ENCODE data around the gene CFD. TPM values are rescaled to one million over a fixed set of nuclear protein-coding genes. Genes with fewer than 3 reads are reported as not detected.

Gene CFD
- total RNA-seq, 2 experiments from 2014 or later, result 2.3 to 2.9 TPM

DNA sequence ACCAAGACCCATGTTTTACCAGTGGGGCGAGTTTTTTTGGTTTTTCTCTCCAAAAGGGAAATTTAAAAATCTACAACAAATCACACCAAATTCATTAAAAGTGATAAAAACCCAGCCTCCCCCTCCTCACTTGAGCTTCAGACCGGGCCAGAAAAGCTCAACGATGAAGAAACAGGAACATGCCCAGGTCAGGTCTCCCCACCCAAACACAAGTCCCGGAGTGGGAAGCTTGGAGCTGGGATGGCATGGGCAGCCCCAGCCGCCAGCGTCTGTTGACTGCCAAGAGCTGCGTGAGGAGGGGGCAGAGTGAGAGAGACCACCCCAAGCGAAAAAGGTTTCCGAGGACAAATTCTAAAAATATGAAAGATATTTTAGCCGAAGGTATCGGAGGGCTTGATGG is 37.5 kb downstream of the CFD start:
- no peak for DNase-seq
- Histone ChIP-seq H3K4me3 (ENCODE audit: low read length) (no peak overlapping the region), H3K36me3 (ENCODE audit: insufficient read depth, low read length) (peaks cover 48% of the 10 kb centered on the region), H3K4me1 (ENCODE audit: insufficient read depth, low read length) (peaks cover 37% of the 10 kb centered on the region), H3K27ac (ENCODE audit: low read depth in 1 of 2, low read length in 2 of 2) (no peak overlapping the region), H3K9me3 (ENCODE audit: control insufficient read depth in 1 of 2, insufficient read depth in 1 of 2, low read length in 2 of 2) (no peaks in the 10 kb centered on the region), H3K27me3 (ENCODE audit: control insufficient read depth in 1 of 2, insufficient read depth in 2 of 2, low read length in 2 of 2) (no peaks in the 10 kb centered on the region)
- H3K27me3 Mint-ChIP-seq, result peaks cover 3% of the 10 kb centered on the region
- peaks cover 55% of the 10 kb centered on the region for H3K36me3 Mint-ChIP-seq (ENCODE audit: low read depth)
- CTCF ChIA-PET, result no interaction called here
- ATAC-seq (ENCODE audit: poor library complexity), result no peak
- peak overlapping the region; percentile 98 for H3K27ac Mint-ChIP-seq
- intact Hi-C loops (cut with DNase I, micrococcal nuclease), result no loop called here
- no peaks in the 10 kb centered on the region for H3K9me3 Mint-ChIP-seq
- TF ChIP-seq, protein P1, sequence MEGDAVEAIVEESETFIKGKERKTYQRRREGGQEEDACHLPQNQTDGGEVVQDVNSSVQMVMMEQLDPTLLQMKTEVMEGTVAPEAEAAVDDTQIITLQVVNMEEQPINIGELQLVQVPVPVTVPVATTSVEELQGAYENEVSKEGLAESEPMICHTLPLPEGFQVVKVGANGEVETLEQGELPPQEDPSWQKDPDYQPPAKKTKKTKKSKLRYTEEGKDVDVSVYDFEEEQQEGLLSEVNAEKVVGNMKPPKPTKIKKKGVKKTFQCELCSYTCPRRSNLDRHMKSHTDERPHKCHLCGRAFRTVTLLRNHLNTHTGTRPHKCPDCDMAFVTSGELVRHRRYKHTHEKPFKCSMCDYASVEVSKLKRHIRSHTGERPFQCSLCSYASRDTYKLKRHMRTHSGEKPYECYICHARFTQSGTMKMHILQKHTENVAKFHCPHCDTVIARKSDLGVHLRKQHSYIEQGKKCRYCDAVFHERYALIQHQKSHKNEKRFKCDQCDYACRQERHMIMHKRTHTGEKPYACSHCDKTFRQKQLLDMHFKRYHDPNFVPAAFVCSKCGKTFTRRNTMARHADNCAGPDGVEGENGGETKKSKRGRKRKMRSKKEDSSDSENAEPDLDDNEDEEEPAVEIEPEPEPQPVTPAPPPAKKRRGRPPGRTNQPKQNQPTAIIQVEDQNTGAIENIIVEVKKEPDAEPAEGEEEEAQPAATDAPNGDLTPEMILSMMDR (IDR thresholded peaks at IDR 0.05), result no peak
- H3K4me1 Mint-ChIP-seq (ENCODE audit: low read depth), result peaks cover 33% of the 10 kb centered on the region
- no peak overlapping the region for H3K4me3 Mint-ChIP-seq
- POLR2A ChIA-PET, result interaction anchor here (0.9 to 7.0 kb wide), 4 partner anchors 9 to 24 kb away, joined by 3 to 183 read pairs (median 4); partner anchors contain the start of gene KISS1R

DNA sequence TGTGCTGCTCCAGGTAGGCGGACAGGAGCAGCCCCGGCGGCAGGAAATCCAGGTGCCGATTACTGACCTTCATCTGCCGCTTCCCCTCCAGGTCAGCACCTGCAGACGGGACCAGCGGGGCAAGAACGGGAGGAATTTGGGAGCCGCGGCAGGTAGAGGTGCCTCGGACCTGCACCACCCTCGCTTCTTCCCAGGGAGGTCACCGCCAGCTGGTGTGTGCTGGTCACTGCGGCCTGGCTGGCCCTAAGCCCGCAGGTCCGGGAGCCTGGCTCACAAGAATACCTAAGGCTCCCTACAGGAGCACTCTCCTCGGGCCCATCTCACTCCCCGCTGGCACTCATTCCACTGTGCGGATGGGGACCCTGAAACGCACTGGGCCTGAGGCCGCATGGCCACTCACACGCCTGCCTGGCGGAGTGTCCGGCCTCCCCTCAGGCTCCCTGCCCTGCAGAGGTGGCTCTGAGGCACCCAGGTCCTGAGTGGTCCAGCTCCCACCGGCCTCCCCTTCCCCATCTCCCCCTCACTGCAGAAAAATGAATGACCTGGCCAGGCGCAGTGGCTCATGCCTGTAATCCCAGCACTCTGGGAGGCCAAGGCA is 38.1 kb downstream of the CFD start:
- ChIA-PET POLR2A (interaction anchor here (0.9 to 7.0 kb wide), 4 partner anchors 9 to 23 kb away, joined by 3 to 183 read pairs (median 4); partner anchors contain the start of gene KISS1R), CTCF (no interaction called here)
- H3K27ac ChIP-seq (ENCODE audit: low read depth in 1 of 2, low read length in 2 of 2), result no peak overlapping the region
- Mint-ChIP-seq H3K27ac (no peak overlapping the region), H3K4me1 (ENCODE audit: low read depth) (peaks cover 33% of the 10 kb centered on the region), H3K27me3 (peaks cover 3% of the 10 kb centered on the region), H3K4me3 (no peak overlapping the region), H3K36me3 (ENCODE audit: low read depth) (peaks cover 59% of the 10 kb centered on the region), H3K9me3 (no peaks in the 10 kb centered on the region)
- H3K4me3 ChIP-seq (ENCODE audit: low read length), result no peak overlapping the region
- H3K36me3 ChIP-seq (ENCODE audit: insufficient read depth, low read length), result peaks cover 50% of the 10 kb centered on the region
- H3K4me1 ChIP-seq (ENCODE audit: insufficient read depth, low read length), result peaks cover 37% of the 10 kb centered on the region
- TF ChIP-seq, protein P1 (IDR thresholded peaks at IDR 0.05), result no peak
- DNase-seq, result no peak
- no peaks in the 10 kb centered on the region for H3K27me3 ChIP-seq (ENCODE audit: control insufficient read depth in 1 of 2, insufficient read depth in 2 of 2, low read length in 2 of 2)
- intact Hi-C loops (cut with DNase I, micrococcal nuclease), result no loop called here
- no peaks in the 10 kb centered on the region for H3K9me3 ChIP-seq (ENCODE audit: control insufficient read depth in 1 of 2, insufficient read depth in 1 of 2, low read length in 2 of 2)
- ATAC-seq (ENCODE audit: poor library complexity), result no peak

DNA sequence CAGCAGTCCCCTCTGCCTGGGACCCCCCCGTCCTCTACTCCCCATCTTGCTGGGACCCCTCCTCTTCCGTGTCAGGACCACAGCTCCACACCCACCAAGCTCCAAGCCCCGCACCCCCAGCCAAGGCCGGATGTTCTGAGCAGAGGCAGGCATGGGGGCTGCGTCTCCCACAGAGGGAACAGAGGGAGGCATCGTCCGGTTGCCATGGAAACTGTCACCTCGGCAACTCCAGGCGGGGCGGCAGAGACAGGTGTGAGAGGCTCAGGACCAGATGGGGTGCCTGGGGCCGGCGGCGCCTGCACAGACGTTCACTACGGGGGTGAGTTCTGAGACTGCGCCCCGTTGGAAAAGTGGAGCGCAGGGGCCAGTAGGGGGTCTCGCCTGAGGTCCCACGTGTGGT is 39.2 kb downstream of the CFD start:
- ChIA-PET CTCF (no interaction called here), POLR2A (interaction anchor here (0.6 to 7.0 kb wide), 3 partner anchors 8 to 97 kb away, joined by 3 to 183 read pairs (median 4); no protein-coding TSS in a partner anchor)
- Mint-ChIP-seq H3K4me1 (ENCODE audit: low read depth) (peaks cover 24% of the 10 kb centered on the region), H3K27me3 (no peaks in the 10 kb centered on the region), H3K9me3 (no peaks in the 10 kb centered on the region), H3K36me3 (ENCODE audit: low read depth) (peaks cover 56% of the 10 kb centered on the region), H3K4me3 (peak overlapping the region; percentile 54), H3K27ac (peak overlapping the region; percentile 69)
- Histone ChIP-seq H3K4me1 (ENCODE audit: insufficient read depth, low read length) (peaks cover 41% of the 10 kb centered on the region), H3K9me3 (ENCODE audit: control insufficient read depth in 1 of 2, insufficient read depth in 1 of 2, low read length in 2 of 2) (no peaks in the 10 kb centered on the region), H3K4me3 (ENCODE audit: low read length) (no peak overlapping the region), H3K36me3 (ENCODE audit: insufficient read depth, low read length) (peaks cover 50% of the 10 kb centered on the region), H3K27me3 (ENCODE audit: control insufficient read depth in 1 of 2, insufficient read depth in 2 of 2, low read length in 2 of 2) (no peaks in the 10 kb centered on the region), H3K27ac (ENCODE audit: low read depth in 1 of 2, low read length in 2 of 2) (no peak overlapping the region)
- intact Hi-C loops (cut with DNase I, micrococcal nuclease), result no loop called here
- DNase-seq (peak in 8 of 14 experiments; percentile 31 to 71 (median 55)), ATAC-seq (ENCODE audit: poor library complexity) (peak; percentile 15)
- TF ChIP-seq, protein P1 (IDR thresholded peaks at IDR 0.05), result no peak
